ENCODE data around the gene FXR1.
"Not testable (repeated sequence)": the region's sequence is repeated elsewhere in the genome, so short reads cannot be mapped to it uniquely, and the experiment has no call there.

Gene FXR1

DNA sequence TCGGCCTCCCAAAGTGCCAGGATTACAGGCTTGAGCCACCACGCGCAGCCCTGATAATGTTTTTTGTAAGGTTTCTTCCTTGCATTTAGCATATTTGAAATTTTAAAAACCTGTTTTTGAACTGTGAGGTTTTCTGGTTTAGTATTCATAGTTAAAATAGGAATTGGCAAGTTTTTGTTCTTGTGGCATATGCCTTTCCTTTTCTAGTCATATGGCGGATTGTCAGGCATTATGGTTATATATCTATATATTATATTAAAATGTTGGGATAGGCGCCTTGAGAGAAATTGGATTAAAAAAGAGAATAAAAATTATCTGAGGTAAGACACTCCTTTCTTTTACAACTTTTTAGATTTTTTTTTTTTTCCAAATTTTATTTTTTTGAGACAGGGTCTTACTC is 28.4 kb downstream of the FXR1 start:
- DNase-seq = no peak

DNA sequence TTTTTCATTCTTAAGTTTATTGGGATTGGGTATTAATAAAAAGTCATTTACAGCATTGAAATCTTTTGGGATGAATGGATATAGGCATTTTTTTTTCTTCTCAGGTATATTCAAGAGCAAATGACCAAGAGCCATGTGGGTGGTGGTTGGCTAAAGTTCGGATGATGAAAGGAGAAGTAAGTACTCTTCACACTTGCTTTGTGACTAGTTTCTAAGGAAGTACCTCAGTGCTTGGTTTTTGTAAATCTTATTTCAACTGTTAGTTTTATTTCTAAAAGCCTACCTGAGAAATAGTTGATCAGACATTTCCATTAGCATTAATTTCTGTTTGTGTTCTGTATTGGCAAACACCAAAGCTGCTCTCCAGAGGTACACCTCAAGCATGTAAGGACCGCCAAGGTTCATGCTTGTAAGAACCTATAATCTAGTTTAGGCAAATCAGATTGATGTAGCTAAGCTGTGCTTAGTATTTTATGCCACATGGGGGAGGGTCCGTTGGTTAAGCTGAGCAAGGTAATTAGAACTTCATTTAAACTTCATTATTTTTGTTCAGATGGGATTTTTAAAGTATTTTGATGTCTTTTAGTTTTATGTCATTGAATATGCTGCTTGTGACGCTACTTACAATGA is 35.4 kb downstream of the FXR1 start:
- no peak for DNase-seq

DNA sequence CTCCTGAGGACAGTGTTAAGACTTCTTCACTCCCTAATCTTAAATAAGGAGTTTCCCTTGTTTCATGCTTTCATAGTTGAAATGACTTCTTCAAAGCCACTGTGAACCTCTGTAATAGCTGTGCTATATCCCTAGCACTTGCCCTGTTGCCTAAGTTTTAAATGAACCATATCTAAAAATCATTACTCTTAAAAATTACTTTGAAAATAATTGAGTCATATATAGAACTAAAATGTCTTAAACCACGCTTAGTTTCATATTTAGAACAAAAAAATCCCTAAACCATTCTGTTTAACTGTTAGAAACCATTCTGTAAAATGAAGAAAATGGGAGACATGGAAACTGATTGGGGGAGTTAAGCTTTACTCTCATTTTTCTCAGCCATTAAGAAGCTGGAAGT is 47.2 kb downstream of the FXR1 start:
- DNase-seq = no peak

DNA sequence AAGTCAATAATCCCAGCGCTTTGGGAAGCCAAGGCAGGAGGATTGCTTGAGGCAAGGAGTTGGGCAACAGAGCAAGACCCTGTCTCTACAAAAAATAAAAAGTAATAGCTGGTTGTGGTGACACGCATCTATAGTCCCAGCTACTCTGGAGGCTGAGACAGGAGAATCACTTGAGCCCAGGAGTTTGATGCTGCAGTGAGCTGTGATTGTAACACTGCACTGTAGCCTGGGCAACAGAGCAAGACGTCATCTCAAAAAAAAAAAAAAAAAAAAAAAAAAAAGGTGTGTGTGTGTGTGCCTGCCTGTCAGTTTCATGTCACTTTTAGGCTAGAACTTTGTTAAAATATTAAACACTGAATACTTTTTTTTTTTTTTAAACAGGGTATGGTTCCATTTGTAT is 48.6 kb downstream of the FXR1 start:
- DNase-seq = no peak

DNA sequence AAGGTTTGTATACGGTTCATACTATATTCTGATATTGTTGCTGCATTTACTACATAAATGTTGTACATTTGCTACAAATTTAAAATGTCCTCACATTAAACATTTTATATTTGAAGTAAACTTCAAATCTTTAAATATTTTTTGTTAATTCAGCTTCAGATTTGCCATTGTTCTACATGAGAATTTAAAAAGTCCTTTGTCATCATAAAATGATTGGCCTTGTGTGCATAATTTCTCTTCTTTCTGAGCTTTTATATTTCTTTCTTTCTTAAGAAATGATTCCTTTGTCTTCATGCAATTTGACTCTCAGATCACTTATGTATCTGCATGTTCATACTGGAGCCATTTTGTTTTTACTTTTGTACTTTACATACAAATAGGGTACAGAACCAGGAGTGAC is 49.1 kb downstream of the FXR1 start:
- no peak for DNase-seq

DNA sequence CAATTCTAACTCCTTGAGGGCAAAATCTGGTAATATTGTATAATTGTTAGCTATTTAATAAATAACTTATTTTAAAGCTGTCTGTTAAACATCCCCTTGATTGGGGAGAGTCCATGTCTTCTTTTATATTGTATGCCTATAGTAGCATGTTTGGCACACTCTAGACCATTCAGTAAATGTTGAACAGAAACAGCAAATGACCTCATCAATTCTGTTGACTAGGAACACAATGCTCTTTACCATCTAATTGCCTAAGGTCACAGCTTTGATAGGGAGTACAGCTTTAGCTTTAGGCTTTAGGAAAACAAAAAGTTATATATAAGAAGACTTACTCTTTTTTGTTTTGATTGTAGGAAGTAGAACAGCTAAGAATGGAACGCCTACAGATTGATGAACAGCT is 50.1 kb downstream of the FXR1 start:
- DNase-seq = no peak

DNA sequence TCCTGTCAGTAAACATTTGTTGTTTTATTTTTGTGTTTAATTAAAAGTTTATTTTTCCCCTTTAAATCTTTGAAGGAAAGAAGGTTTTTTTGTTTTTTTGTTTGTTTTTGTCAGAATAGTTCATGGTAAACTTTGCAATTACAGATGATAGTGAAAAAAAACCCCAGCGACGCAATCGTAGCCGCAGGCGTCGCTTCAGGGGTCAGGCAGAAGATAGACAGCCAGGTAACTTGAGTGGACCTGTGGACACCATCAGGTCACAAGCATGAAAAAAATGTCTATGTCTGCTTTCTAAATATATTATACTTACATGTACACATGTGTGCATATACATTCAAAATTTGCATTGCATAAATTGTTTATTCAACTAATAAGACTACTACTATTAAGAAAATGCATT is 58.5 kb downstream of the FXR1 start:
- DNase-seq = no peak

DNA sequence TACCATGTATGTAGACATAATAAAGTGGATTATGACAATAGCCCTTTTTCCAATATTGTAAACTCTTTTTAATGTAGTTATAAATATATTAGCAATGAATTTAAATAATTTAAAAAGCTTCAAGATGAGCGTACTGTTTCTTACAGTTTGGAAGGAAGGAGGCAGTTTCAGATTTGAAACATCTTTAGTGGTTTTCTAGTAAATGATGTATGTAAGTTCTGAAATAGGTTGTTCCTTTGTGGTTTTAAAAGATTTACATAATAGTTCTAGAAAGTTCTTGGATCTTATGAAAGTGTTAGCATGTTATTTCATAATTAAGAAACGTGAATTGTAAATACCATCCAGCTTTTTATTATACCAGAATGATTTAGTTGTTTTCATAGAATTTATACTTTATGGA is 61.1 kb downstream of the FXR1 start:
- no peak for DNase-seq

DNA sequence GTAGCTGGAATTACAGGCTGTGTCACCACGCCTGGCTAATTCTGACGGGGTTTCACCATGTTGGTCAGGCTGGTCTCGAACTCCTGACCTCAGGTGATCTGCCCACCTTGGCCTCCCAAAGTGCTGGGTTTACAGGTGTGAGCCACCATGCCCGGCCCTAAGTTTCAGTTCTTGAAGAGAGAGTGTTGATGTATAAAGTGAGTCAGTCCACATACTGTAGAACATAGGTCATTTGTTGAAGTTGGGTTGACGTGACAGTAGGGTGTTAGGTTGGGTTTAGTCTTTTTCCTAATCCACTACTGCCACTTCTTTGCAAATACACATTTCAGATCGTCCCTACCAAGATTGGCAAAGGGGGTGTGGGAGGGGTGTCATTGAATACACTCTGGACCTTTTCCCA is 61.8 kb downstream of the FXR1 start:
- no peak for DNase-seq

DNA sequence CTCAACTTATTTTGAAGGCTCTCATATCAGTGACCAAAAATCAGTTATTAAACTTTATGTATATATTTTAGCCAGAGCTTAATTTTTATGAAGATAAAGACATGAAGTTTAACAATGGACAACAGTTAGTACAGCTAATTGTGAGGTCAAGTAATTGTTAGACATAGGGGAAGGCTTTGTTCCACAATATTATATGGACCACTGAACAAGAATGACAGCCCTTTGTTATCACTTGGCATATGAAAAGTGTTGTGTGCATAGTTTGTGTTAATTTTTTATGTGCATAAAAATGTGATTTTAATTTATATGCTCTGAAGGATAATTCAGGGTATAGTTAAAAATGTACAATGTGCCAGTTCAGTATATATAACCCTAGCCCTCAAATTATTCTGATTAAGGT is 65.0 kb downstream of the FXR1 start:
- no peak for DNase-seq

DNA sequence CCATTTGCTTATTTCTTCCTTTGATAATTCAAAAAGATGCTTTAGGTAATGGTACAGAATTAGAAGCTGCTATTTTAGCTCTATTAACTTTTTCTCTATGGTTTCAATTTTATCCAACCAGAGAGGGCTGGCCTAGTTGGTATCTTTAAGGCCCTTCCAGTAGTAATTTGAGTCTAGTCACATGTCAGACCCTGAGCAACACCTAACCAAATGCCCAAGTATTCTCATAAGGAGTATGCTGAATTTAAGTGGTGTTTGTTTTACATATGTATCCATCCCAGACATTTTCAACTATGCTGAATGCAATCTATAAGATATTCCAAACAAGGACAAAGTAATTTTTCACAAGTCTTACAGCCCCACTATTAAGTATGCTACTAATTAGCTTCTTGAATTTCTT is 67.5 kb downstream of the FXR1 start:
- no peak for DNase-seq

DNA sequence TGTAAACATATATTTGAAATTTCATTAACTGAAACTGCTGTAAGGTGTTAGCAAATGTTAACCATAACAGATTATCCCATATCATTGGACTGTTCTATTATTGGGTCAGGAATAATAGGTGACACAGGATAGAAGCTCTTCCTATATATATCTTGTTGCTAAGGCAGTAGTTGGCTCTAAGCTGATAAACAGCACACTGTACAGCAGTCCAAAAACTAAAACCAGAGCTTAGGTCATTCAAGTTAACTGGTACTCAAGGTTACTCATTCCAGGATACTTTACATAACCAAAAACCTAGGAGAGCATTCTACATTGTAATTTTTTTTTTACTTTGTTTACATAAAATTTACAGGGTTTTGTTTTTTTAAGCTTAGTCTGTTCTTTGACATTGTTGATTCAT is 68.1 kb downstream of the FXR1 start:
- DNase-seq = no peak

DNA sequence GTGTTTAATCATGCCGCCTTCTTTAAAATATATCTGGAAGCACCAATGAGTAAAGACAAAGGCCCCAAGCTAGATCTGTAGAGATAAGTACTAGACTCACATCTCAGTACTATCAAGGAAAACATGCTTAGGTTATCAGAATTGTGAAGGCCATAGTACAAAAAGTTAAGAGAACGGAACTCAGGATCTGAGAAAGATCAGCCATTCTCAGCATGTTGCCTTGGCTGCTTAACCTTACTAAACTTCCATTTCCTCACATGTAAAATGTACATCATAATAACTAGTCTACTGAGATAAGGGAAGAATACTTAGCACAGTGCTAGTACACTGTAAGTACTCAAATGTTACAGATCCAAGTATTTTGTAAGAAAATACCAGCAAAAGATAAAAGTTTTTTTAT is 69.4 kb downstream of the FXR1 start:
- DNase-seq = no peak

DNA sequence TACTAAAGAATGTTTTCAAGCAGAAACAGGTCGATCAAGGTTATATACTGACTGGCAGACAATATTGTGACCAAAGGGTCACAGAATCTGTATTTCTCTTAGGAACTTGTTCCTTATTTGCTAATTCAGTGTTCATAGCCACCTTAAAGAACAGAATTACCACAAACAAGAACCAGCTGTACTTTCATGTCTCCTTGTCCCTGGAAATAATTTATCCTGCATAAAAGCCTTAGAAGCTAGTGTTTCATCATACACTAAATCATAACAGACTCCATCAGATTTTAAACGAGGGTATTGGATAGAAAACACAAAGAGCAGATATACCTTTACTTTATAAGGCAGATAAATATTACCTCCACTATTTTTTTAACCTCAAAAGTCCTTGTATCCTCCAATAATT is 70.7 kb downstream of the FXR1 start:
- DNase-seq = no peak

DNA sequence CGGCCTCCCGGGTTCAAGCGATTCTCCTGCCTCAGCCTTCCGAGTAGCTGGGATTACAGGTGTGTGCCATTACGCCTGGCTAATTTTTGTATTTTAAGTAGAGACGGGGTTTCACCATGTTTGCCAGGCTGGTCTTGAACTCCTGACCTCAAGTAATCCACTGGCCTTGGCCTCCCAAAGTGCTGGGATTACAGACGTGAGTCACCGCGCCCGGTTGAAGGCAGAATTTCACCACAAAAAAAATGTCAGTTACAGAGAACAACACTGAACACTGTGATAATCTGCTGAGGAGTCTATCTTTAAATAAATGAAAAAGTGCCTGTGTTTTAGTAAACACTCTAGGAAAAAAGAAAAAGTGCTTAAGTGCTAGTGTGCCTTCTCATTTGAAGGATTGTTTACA is 73.9 kb downstream of the FXR1 start:
- DNase-seq = not testable (repeated sequence)

DNA sequence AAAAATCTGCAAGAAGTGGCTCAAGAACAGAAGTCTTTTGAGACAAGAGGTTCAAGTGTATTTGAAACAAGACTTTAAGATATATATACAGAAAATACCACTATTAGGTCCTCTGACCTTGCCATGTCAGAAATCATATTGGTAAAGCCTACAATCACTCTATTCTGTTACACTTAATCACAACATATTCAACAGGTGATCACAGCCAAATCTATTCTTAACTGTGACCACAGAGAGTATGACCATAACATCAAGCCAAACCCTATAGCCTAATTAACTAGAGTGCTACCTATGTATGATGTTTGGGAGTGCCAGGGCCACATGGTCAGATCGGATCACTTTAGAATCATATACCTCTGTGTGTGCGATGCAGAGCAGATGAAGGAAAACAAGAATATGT is 74.9 kb downstream of the FXR1 start:
- DNase-seq = no peak

DNA sequence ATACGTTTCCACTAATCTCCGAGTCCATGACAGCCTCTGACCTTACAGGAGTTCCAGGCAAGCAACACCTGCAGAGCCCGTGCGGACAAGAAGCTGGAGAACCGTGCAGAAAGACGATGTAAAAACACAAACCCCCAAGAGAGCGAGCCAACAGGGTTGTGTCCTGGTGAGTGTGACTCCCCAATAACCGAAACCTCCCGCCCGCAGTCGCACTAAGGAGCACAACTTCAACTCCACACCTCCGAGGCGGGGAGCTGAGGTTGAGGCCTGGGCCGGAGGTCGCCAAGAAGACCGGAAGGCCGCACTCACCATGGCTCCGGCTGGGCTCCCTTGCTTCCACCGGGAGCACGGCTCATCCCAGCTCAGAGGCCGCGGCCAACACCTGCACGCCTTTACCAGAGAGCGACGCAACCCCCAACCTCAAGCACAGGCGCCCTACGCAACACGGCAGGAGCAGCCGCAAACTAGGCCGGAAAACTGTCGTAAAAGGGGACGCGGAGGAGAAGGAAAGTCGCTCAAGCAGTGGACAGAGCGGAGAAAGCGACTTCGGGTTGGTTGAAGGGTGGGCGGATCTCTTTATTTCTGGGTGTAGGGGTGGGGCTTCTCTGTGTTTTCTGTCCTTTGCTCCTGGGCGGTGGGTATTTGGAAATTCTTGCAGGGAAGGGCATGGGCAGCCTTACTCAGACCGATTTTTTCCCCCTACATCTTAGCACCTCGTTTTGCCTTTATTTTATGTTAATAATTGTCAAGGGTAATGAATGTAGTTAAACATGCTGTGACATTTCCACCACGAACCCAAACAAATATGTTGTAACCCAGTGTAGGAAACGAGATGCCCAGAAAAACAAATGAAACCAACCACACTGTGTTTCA is 77.1 kb downstream of the FXR1 start, which contains the start of gene DNAJC19:
TSS of gene DNAJC19 (minus strand) at position 446 of the 873 bp plus-strand sequence. CDS start at position 312, 134 bp downstream.
- peak; percentile 98 for DNase-seq

DNA sequence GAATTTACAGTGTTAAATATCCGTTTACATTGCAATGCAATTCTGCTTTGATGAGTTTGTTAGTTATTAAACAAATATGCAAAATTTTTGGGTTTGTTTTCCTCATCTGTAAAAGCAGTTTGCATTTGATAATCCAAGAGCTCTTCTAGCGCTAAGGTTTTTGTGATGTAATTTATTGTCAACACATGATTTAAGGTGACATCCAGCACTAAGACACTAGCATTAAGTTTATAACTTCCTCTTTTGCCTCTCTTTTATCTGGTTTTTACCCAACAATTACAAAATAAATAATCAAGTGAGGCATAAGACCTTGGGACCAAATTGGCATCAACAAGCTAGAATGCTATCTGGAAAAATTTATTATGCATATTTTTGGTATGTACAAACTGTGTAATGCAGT is 78.0 kb downstream of the FXR1 start:
- DNase-seq = no peak

DNA sequence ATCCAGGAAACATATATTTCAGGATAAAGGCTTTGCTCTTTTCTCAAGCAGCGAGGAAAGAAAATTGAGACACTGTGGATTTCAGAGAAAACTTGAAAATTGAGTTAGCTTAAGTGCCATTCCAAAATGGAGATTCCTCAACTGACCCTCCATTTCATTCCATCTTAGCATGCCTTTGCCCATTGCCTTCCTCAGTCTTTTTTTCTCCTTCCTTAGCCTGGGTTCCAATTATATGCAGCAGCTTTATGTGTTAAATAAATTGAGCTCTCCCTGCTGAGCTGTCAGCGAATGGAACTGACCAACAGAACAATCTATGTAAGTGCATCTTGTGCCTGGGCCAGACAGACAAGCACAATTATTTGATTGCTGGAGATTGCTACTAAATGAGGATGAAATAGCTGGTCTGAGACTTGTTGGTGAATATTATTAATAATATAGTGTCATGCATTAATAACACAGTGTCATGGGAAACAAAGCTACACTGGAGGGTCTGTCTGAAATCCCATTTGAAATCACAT is 84.0 kb downstream of the FXR1 start:
- DNase-seq = no peak

DNA sequence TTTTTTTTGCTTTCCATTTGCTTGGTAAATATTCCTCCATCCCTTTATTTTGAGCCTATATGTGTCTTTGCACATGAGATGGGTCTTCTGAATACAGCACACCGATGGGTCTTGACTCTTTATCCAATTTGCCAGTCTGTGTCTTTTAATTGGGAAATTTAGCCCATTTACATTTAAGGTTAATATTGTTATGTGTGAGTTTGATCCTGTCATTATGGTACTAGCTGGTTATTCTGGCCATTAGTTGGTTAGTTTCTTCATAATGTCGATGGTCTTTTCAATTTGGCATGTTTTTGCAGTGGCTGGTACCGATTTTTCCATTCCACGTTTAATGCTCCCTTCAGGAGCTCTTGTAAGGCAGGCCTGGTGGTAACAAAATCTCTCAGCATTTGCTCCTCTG is 89.9 kb downstream of the FXR1 start:
- not testable (repeated sequence) for DNase-seq

DNA sequence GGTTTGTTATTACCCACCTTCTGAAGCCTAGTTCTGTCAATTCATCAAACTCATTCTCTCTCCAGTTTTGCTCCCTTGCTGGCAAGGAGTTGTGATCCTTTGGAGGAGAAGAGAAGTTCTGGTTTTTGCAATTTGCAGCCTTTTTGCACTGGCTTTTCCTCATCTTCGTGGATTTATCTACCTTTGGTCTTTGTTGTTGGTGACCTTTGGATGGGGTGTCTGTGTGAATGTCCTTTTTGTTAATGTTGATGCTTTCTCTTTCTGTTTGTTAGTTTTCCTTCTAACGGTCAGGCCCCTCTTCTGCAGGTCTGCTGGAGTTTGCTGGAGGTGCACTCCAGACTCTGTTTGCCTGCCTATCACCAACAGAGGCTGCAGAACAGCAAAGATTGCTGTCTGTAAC is 91.0 kb downstream of the FXR1 start:
- DNase-seq = not testable (repeated sequence)

DNA sequence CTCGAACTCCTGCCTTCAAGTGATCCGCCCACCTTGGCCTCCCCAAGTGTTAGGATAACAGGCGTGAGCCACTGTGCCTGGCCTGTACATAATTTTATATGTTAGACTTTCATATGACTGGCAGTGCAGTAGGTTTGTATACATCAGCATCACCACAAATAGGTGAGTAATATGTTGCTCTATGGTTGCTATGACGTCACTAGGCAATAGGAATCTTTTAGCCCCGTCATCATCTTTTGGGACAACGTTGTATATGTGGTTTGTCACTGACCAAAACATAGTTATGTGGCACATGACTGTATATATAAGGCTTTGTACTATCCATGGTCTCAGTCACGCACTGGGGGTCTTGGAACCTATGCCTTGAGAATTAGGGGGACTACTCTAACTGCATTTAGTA is 94.1 kb downstream of the FXR1 start:
- no peak for DNase-seq

DNA sequence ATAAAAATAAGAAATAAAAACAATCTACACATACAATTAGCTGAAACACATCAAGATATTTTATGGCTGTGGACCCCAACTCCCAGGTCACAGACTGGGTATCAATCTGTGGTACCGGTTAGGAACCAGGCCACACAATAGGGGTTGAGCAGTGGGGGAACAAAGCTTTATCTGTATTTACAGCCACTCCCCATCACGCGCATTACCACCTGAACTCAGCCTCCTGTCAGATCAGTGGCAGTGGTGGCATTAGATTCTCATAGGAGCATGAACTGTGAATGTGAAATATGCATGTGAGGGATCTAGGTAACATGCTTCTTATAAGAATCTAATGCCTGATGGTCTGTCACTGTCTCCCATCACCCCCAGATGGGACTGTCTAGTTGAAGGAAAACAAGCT is 94.8 kb downstream of the FXR1 start:
- no peak for DNase-seq

DNA sequence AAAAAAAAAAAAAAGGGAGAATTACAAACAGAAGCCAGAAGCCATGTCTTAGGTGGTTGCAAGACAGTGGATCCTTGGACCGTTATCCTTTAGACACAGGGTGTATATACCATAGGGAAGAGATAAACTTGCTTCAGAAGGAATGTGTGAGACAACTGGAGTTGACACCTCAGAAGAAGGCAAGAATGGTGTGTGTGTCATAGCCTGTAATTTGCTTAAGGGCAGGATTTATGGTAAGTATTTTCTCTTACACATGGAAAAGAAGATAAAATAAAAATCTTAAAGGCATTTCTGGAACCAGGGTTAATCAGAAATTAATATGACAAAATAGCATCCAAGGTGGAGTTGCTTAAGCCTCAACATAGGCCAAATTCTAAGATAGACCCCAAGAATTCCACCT is 96.3 kb downstream of the FXR1 start:
- no peak for DNase-seq

Measured in islet precursor cell (in vitro differentiated cells).